GM23248 (cell line): ENCODE data around the gene TEPSIN.

Experiments
- EZH2 ChIP-seq: fragments of 200-600 bp; sonication (generic); IDR thresholded peaks from 2 replicates; pipeline ENCODE4 v1.6.1; 2018; ENCODE audit warnings: antibody characterized with exemption, mild to moderate bottlenecking; ENCODE audit not compliant: insufficient read depth, poor library complexity, severe bottlenecking
- EZH2phosphoT487 ChIP-seq: fragments of 200-600 bp; sonication (generic); IDR thresholded peaks from 2 replicates; pipeline ENCODE4 v1.6.1; 2018; ENCODE audit warnings: antibody characterized with exemption, moderate library complexity, mild to moderate bottlenecking, low read depth; ENCODE audit not compliant: insufficient read depth

DNA sequence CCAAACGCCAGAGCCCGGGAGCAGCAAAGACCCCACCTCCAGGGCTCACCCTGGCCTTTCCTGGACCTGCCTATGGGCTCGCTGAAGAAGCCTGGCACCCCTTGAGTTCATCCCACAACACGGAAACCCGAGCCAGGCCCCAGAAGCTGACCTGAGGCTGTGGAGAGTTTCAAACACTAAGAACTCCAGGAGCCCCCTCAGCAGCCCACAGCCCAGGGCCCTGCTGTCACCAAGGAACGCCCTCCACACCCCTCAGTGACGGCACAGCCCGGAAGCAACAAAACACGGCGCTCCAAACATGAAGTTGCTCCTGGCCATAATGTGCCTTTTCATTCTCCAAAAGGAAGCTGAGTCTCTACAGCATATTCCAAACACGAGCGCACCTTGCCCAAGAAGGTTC is 47.0 kb upstream of the TEPSIN start:
- TF ChIP-seq EZH2 (no peak), EZH2phosphoT487 (no peak)
